HFFc6 (cell line): Measurements from ENCODE around the gene MPZL2. TPM values are rescaled to one million over a fixed set of nuclear protein-coding genes. Genes with fewer than 3 reads are reported as not detected.

Experiments
- DNase-seq: peaks from one replicate; pipeline ENCODE4 v3.0.0-alpha.2; 2018
- H3K27ac Mint-ChIP-seq: 2 replicates; pipeline ENCODE4 v1.8.0; 2020; ENCODE audit warnings: mild to moderate bottlenecking, mixed read lengths
- H3K27me3 Mint-ChIP-seq: 2 replicates; pipeline ENCODE4 v1.8.0; 2021; ENCODE audit warnings: mild to moderate bottlenecking, moderate library complexity, mixed read lengths; ENCODE audit not compliant: insufficient read depth
- H3K36me3 Mint-ChIP-seq: 2 replicates; pipeline ENCODE4 v1.8.0; 2021; ENCODE audit warnings: low read depth, mixed read lengths
- H3K4me1 Mint-ChIP-seq: 2 replicates; pipeline ENCODE4 v1.8.0; 2020; ENCODE audit warnings: low read depth, mixed read lengths
- H3K4me3 Mint-ChIP-seq: 2 replicates; pipeline ENCODE4 v1.8.0; 2020; ENCODE audit warnings: mild to moderate bottlenecking, moderate library complexity, mixed read lengths
- H3K9me3 Mint-ChIP-seq: 2 replicates; pipeline ENCODE4 v1.8.0; 2020; ENCODE audit warnings: mild to moderate bottlenecking, mixed read lengths
- CTCF ChIP-seq: fragments of 200-600 bp; sonication (generic); IDR thresholded peaks from 2 replicates; pipeline ENCODE4 v1.5.0; 2021; ENCODE audit warnings: antibody characterized with exemption, mild to moderate bottlenecking
- total RNA-seq, 6 experiments: library from RNA; stranded (reverse); fragmentation: NEBNext Ultra II Directional; extraction: Animal tissue kit (Norgen Biotek cat#: 25700); gene quantifications; 2 replicates in 1 of 6; 3 replicates in 5 of 6; pipeline ENCODE4 v1.2.3, GENCODE V29; 2021

MPZL2 gene
- total RNA-seq, 6 experiments from 2014 or later = not detected

GRCh38 chr11:118206391-118207031 lies 57.6 kb downstream of the MPZL2 start:
- Mint-ChIP-seq H3K4me3 (no peak overlapping the region), H3K27ac (no peak overlapping the region), H3K4me1 (no peaks in the 10 kb centered on the region), H3K27me3 (peaks cover 18% of the 10 kb centered on the region), H3K9me3 (no peaks in the 10 kb centered on the region), H3K36me3 (no peaks in the 10 kb centered on the region)
- DNase-seq = no peak
- TF ChIP-seq CTCF = no peak

- Mint-ChIP-seq H3K27ac (no peak overlapping the region), H3K36me3 (no peaks in the 10 kb centered on the region), H3K4me1 (no peaks in the 10 kb centered on the region), H3K27me3 (peaks cover 15% of the 10 kb centered on the region), H3K9me3 (no peaks in the 10 kb centered on the region), H3K4me3 (no peak overlapping the region)
- TF ChIP-seq CTCF = no peak
- DNase-seq = no peak
These were observed 58.3 kb downstream of the MPZL2 start for GRCh38 chr11:118205606-118206378.

Other genes starting within 250 kb of the MPZL2 start
- gene TMPRSS4, start 187.2 kb downstream of the MPZL2 start, total RNA-seq = not detected
- gene SMIM35, start 177.3 kb downstream of the MPZL2 start, total RNA-seq = not detected
- gene SCN4B, start 111.5 kb downstream of the MPZL2 start, total RNA-seq = under 1 TPM in 2 of 6 experiments, not detected in 4; 0.07 to 0.10 TPM
- not detected for gene SCN2B, start 87.7 kb downstream of the MPZL2 start, total RNA-seq
- not detected for gene JAML, start 39.3 kb downstream of the MPZL2 start, total RNA-seq
- under 1 TPM in 2 of 6 experiments, not detected in 4; 0.21 to 0.33 TPM for gene MPZL3, start 11.9 kb downstream of the MPZL2 start, total RNA-seq
- gene CD3E, start 40.4 kb upstream of the MPZL2 start, total RNA-seq = not detected
- gene CD3D, start 78.4 kb upstream of the MPZL2 start, total RNA-seq = not detected
- not detected for gene CD3G, start 80.0 kb upstream of the MPZL2 start, total RNA-seq
- gene UBE4A, start 95.3 kb upstream of the MPZL2 start, total RNA-seq = 10 to 100 TPM; 46.2 to 62.7 (median 54.1) TPM
- 100 to 1,000 TPM; 196 to 275 (median 223) TPM for gene ATP5MG, start 137.3 kb upstream of the MPZL2 start, total RNA-seq
- gene KMT2A, start 172.2 kb upstream of the MPZL2 start, total RNA-seq = 10 to 100 TPM; 29.3 to 39.3 (median 34.4) TPM